K562 (cell line): Measurements from ENCODE around the gene PRSS22. TPM values are rescaled to one million over a fixed set of nuclear protein-coding genes. Genes with fewer than 3 reads are reported as not detected.

ENCODE experiments used
- ASH1L ChIP-seq: fragments of 450-650 bp; IDR thresholded peaks from 2 replicates; pipeline ENCODE4 v1.6.1; 2018; ENCODE audit warnings: borderline replicate concordance, mild to moderate bottlenecking, low read depth; ENCODE audit not compliant: partially characterized antibody
- DMBX1 ChIP-seq: fragments of 250-450 bp; sonication (Bioruptor Pico); IDR thresholded peaks from 2 replicates; pipeline ENCODE4 v1.8.0; 2022; ENCODE audit warnings: inconsistent platforms, mild to moderate bottlenecking, moderate library complexity, borderline replicate concordance
- HDAC2 ChIP-seq: fragments of 450-650 bp; IDR thresholded peaks from 2 replicates; pipeline ENCODE4 v1.6.1; 2016; ENCODE audit warnings: mild to moderate bottlenecking
- HMBOX1 ChIP-seq: sonication (generic); IDR thresholded peaks from 2 replicates; pipeline ENCODE4 v1.6.1; 2016
- HMG20A ChIP-seq: fragments of 450-650 bp; formaldehyde crosslinking; conservative IDR thresholded peaks from 2 replicates; pipeline ENCODE4 v1.4.0; 2020; ENCODE audit warnings: mild to moderate bottlenecking, mixed read lengths
- HNRNPK ChIP-seq: fragments of 200-400 bp; formaldehyde crosslinking; IDR thresholded peaks from one replicate; pipeline ENCODE4 v1.6.1; 2018; ENCODE audit warnings: mild to moderate bottlenecking, low read depth, low read length; ENCODE audit not compliant: poor library complexity, severe bottlenecking
- HNRNPLL ChIP-seq: fragments of 200-400 bp; formaldehyde crosslinking; IDR thresholded peaks from 2 replicates; pipeline ENCODE4 v1.6.1; 2017; ENCODE audit warnings: low read length, low read depth, mild to moderate bottlenecking; ENCODE audit not compliant: poor library complexity, severe bottlenecking
- PKNOX1 ChIP-seq: fragments of 450-650 bp; IDR thresholded peaks from 2 replicates; pipeline ENCODE4 v1.6.1; 2016
- RBM39 ChIP-seq: fragments of 200-400 bp; formaldehyde crosslinking; optimal IDR thresholded peaks from 2 replicates; pipeline ENCODE3; 2018; ENCODE audit warnings: low read depth, low read length
- SAFB2 ChIP-seq: fragments of 200-400 bp; formaldehyde crosslinking; IDR thresholded peaks from 2 replicates; pipeline ENCODE4 v1.6.1; 2018; ENCODE audit warnings: borderline replicate concordance, low read length, low read depth, moderate library complexity; ENCODE audit not compliant: severe bottlenecking
- SMARCC2 ChIP-seq: fragments of 450-650 bp; IDR thresholded peaks from 2 replicates; pipeline ENCODE4 v1.6.1; 2017; ENCODE audit warnings: antibody characterized with exemption, moderate library complexity, mild to moderate bottlenecking, low read depth
- polyA plus RNA-seq, 8 experiments: library from polyadenylated mRNA; depleted of rRNA in 4 of 8; stranded (reverse) in 5 of 8; unstranded in 3 of 8; fragments of >200 nt; fragmentation: Nextera tagmentation in 2 of 8; fragmentation: Illumina TruSeq in 1 of 8; extraction: Ambion mirVana in 2 of 8; extraction: Trizol in 1 of 8; gene quantifications; 2 replicates each; pipeline versions ENCODE4 v1.2.1 to v1.2.3, GENCODE V29; 2011 to 2014; ENCODE audit warnings: inconsistent platforms in 1 of 8, missing spikeins in 1 of 8
- total RNA-seq, 7 experiments: library from RNA; depleted of rRNA in 6 of 7; stranded (reverse); fragments of >200 nt in 6 of 7; fragmentation: Illumina TruSeq in 2 of 7; extraction: Trizol in 2 of 7; gene quantifications; 2 replicates each; pipeline versions ENCODE4 v1.2.1 to v1.2.3, GENCODE V29; 2011 to 2021; ENCODE audit warnings: low replicate concordance in 1 of 7

PRSS22 gene
- total and polyA plus RNA-seq, 9 of the 15 experiments (the other 6 are each of a cell fraction or from before 2014, with no cell fraction given) = 0.13 to 0.42 TPM; not detected in 7

- no peak for TF ChIP-seq SAFB2
- TF ChIP-seq DMBX1 (CRISPR knock-in tag) = no peak
- no peak for TF ChIP-seq HNRNPK
- no peak for TF ChIP-seq PKNOX1
- TF ChIP-seq HNRNPLL = no peak
- no peak for TF ChIP-seq HMBOX1
- TF ChIP-seq ASH1L = no peak
- no peak for TF ChIP-seq HMG20A (CRISPR knock-in tag)
- TF ChIP-seq SMARCC2 = no peak
- no peak for TF ChIP-seq RBM39
- TF ChIP-seq HDAC2 = no peak
Observed at GRCh38 chr16:2804728-2805127, 53.2 kb downstream of the PRSS22 start (continued).
